GM21528 (cell line): Measurements from ENCODE around the gene COX7B2.

Experiments used
- ATAC-seq: cut with Tn5 transposase; IDR thresholded peaks from one replicate; pipeline ENCODE4 v1.9.1; 2021; ENCODE audit warnings: mild to moderate bottlenecking, moderate library complexity; ENCODE audit not compliant: unreplicated experiment, low FRiP score

COX7B2 gene

GRCh38 chr4:46909078-46909477 is at the start of gene COX7B2:
Gene COX7B2, minus strand, starts transcription at chr4:46909245. Its CDS starts 174,053 bp downstream, at chr4:46735192.
- no peak for ATAC-seq

GRCh38 chr4:46956451-46956850 is 47.4 kb upstream of the COX7B2 start:
- no peak for ATAC-seq

- ATAC-seq, result no peak
Observed at GRCh38 chr4:46955601-46956000, 46.6 kb upstream of the COX7B2 start.

- ATAC-seq, result no peak
Observed at GRCh38 chr4:46954643-46955042, 45.6 kb upstream of the COX7B2 start.

GRCh38 chr4:46953564-46953963 is 44.5 kb upstream of the COX7B2 start:
- ATAC-seq, result no peak

GRCh38 chr4:46952451-46952850 is 43.4 kb upstream of the COX7B2 start:
- ATAC-seq, result no peak

GRCh38 chr4:46950826-46951225 is 41.8 kb upstream of the COX7B2 start:
- ATAC-seq, result no peak

GRCh38 chr4:46949822-46950221 is 40.8 kb upstream of the COX7B2 start:
- no peak for ATAC-seq

GRCh38 chr4:46947541-46947940 is 38.5 kb upstream of the COX7B2 start:
- no peak for ATAC-seq

GRCh38 chr4:46946919-46947536 is 38.0 kb upstream of the COX7B2 start:
- no peak for ATAC-seq

GRCh38 chr4:46945062-46945461 is 36.0 kb upstream of the COX7B2 start:
- ATAC-seq, result no peak

- ATAC-seq, result no peak
Observed at GRCh38 chr4:46944345-46944744, 35.3 kb upstream of the COX7B2 start.

- no peak for ATAC-seq
Observed at GRCh38 chr4:46937493-46937892, 28.4 kb upstream of the COX7B2 start.

- no peak for ATAC-seq
Observed at GRCh38 chr4:46934726-46935125, 25.7 kb upstream of the COX7B2 start.

GRCh38 chr4:46933686-46934085 is 24.6 kb upstream of the COX7B2 start:
- no peak for ATAC-seq

GRCh38 chr4:46931981-46932380 is 22.9 kb upstream of the COX7B2 start:
- ATAC-seq, result peak; percentile 63

GRCh38 chr4:46930891-46931290 is 21.8 kb upstream of the COX7B2 start:
- no peak for ATAC-seq

GRCh38 chr4:46927201-46927600 is 18.2 kb upstream of the COX7B2 start:
- no peak for ATAC-seq

GRCh38 chr4:46924789-46925529 is 15.9 kb upstream of the COX7B2 start:
- ATAC-seq, result no peak

GRCh38 chr4:46922205-46922604 is 13.2 kb upstream of the COX7B2 start:
- ATAC-seq, result no peak

GRCh38 chr4:46908148-46908547 is 897 bp downstream of the COX7B2 start:
- no peak for ATAC-seq

GRCh38 chr4:46900082-46900481 is 9.0 kb downstream of the COX7B2 start:
- ATAC-seq, result no peak
